IMR-90 (cell line): ENCODE data around the gene ATG5. TPM values are rescaled to one million over a fixed set of nuclear protein-coding genes. Genes with fewer than 3 reads are reported as not detected.

Experiments
- ATAC-seq: fragments of 200-7000 bp; cut with Tn5 transposase; 2 replicates; pipeline ENCODE4 v1.9.1; 2020; ENCODE audit warnings: low read depth, mild to moderate bottlenecking, moderate library complexity
- BruUV-seq: library from RNA; stranded (reverse); fragments of 400-500 nt; replicated peaks from 2 replicates; lab custom pipeline; 2021; lab: Mats Ljungman, UMichigan
- CTCF ChIA-PET: fragments of 300-600 bp; formaldehyde crosslinking; extraction: SDS; loops from one replicate; lab custom pipeline; 2021; ENCODE audit warnings: antibody characterized with exemption; lab: Yijun Ruan, JAX
- POLR2A ChIA-PET: fragments of 300-600 bp; sonication (Branson Sonifier 250); formaldehyde crosslinking; loops from one replicate; lab custom pipeline; 2022; ENCODE audit warnings: antibody characterized with exemption; ENCODE audit not compliant: unreplicated experiment; lab: Charles Lee
- DNase-seq: peaks from one replicate; pipeline ENCODE4 v3.0.0; 2013
- H2AFZ ChIP-seq: replicated peaks from 2 replicates; pipeline ENCODE3; 2013; ENCODE audit warnings: low read length, mild to moderate bottlenecking; ENCODE audit not compliant: poor library complexity
- H2AK5ac ChIP-seq: 2 replicates; pipeline ENCODE4 v1.6.1; 2013; ENCODE audit warnings: low read depth, low read length, inconsistent platforms
- H2AK9ac ChIP-seq: replicated peaks from 2 replicates; pipeline ENCODE3; 2013; ENCODE audit warnings: mild to moderate bottlenecking, low read depth, low read length, moderate library complexity; ENCODE audit not compliant: poor library complexity
- H2BK120ac ChIP-seq: 2 replicates; pipeline ENCODE4 v1.6.1; 2013; ENCODE audit warnings: low read depth, low read length, inconsistent platforms
- H2BK15ac ChIP-seq: 3 replicates; pipeline ENCODE4 v1.6.1; 2013; ENCODE audit warnings: low read depth, low read length, inconsistent platforms
- H2BK20ac ChIP-seq: 2 replicates; pipeline ENCODE4 v1.6.1; 2013; ENCODE audit warnings: low read depth, mild to moderate bottlenecking, inconsistent platforms, low read length, moderate library complexity
- H2BK5ac ChIP-seq: 2 replicates; pipeline ENCODE4 v1.6.1; 2013; ENCODE audit warnings: mild to moderate bottlenecking, low read depth, low read length, inconsistent platforms; ENCODE audit not compliant: poor library complexity, severe bottlenecking
- H3K14ac ChIP-seq: replicated peaks from 2 replicates; pipeline ENCODE4 v1.6.1; 2013; ENCODE audit warnings: low read depth, low read length, inconsistent platforms
- H3K18ac ChIP-seq: 2 replicates; pipeline ENCODE4 v1.6.1; 2013; ENCODE audit warnings: low read depth, low read length, control low read depth
- H3K23ac ChIP-seq: 2 replicates; pipeline ENCODE4 v1.6.1; 2013; ENCODE audit warnings: low read depth, low read length, inconsistent platforms
- H3K27ac ChIP-seq: 2 replicates; pipeline ENCODE4 v1.5.1; 2013; ENCODE audit warnings: mild to moderate bottlenecking, control low read depth, low read length; ENCODE audit not compliant: insufficient read depth
- H3K27me3 ChIP-seq: 2 replicates; pipeline ENCODE4 v1.6.1; 2013; ENCODE audit warnings: low read length; ENCODE audit not compliant: control insufficient read depth, insufficient read depth
- H3K36me3 ChIP-seq: 2 replicates; pipeline ENCODE4 v1.6.1; 2013; ENCODE audit warnings: low read length, mixed read lengths; ENCODE audit not compliant: control insufficient read depth, insufficient read depth
- H3K4ac ChIP-seq: 2 replicates; pipeline ENCODE4 v1.6.1; 2013; ENCODE audit warnings: low read depth, low read length, inconsistent platforms
- H3K4me1 ChIP-seq: 2 replicates; pipeline ENCODE4 v1.6.1; 2013; ENCODE audit warnings: low read length, mixed read lengths; ENCODE audit not compliant: control insufficient read depth, insufficient read depth
- H3K4me2 ChIP-seq: 2 replicates; pipeline ENCODE4 v1.6.1; 2013; ENCODE audit warnings: low read depth, mild to moderate bottlenecking, control low read depth, low read length, moderate library complexity
- H3K4me3 ChIP-seq: 2 replicates; pipeline ENCODE4 v1.5.1; 2013; ENCODE audit warnings: low read depth, mild to moderate bottlenecking, control low read depth, low read length, moderate library complexity; ENCODE audit not compliant: insufficient read depth
- H3K56ac ChIP-seq: 2 replicates; pipeline ENCODE4 v1.6.1; 2013; ENCODE audit warnings: low read length, inconsistent platforms; ENCODE audit not compliant: insufficient read depth; ENCODE audit errors: extremely low read depth
- H3K79me1 ChIP-seq, 2 experiments: 2 replicates each; pipeline ENCODE4 v1.6.1; 2013; ENCODE audit warnings: low read length in 2 of 2, inconsistent platforms in 1 of 2, low read depth in 1 of 2
- H3K9ac ChIP-seq: 2 replicates; pipeline ENCODE4 v1.6.1; 2013; ENCODE audit warnings: low read depth, low read length, control low read depth
- H3K9me1 ChIP-seq: 2 replicates; pipeline ENCODE4 v1.6.1; 2013; ENCODE audit warnings: low read length, inconsistent platforms; ENCODE audit not compliant: insufficient read depth
- H3K9me3 ChIP-seq: 2 replicates; pipeline ENCODE4 v1.6.1; 2013; ENCODE audit warnings: low read length; ENCODE audit not compliant: control insufficient read depth, insufficient read depth
- H4K20me1 ChIP-seq: 2 replicates; pipeline ENCODE4 v1.6.1; 2013; ENCODE audit warnings: low read length, inconsistent platforms; ENCODE audit not compliant: insufficient read depth
- H4K5ac ChIP-seq: 2 replicates; pipeline ENCODE4 v1.6.1; 2013; ENCODE audit warnings: mild to moderate bottlenecking, low read depth, low read length, control low read depth
- H4K8ac ChIP-seq, 2 experiments: 2 replicates each; pipeline ENCODE4 v1.6.1; 2013; ENCODE audit warnings: low read depth in 2 of 2, low read length in 2 of 2, control low read depth in 1 of 2, inconsistent platforms in 1 of 2
- H4K91ac ChIP-seq: 2 replicates; pipeline ENCODE4 v1.6.1; 2013; ENCODE audit warnings: low read depth, low read length, inconsistent platforms; ENCODE audit not compliant: insufficient read depth
- BHLHE40 ChIP-seq: fragments of 150-350 bp; IDR thresholded peaks from 2 replicates; pipeline ENCODE4 v1.6.1; 2016; ENCODE audit warnings: mild to moderate bottlenecking, low read depth, low read length
- CEBPB ChIP-seq: IDR thresholded peaks from 2 replicates; pipeline ENCODE4 v1.6.1; 2012; ENCODE audit warnings: low read depth, low read length, improper control_type of control experiment
- FOS ChIP-seq: fragments of 150-350 bp; IDR thresholded peaks from 2 replicates; pipeline ENCODE4 v1.6.1; 2016; ENCODE audit warnings: low read depth, low read length
- MAZ ChIP-seq: IDR thresholded peaks from 2 replicates; pipeline ENCODE4 v1.6.1; 2012; ENCODE audit warnings: low read depth, mild to moderate bottlenecking, low read length, improper control_type of control experiment, moderate library complexity, borderline replicate concordance
- MXI1 ChIP-seq: IDR thresholded peaks from 2 replicates; pipeline ENCODE4 v1.6.1; 2012; ENCODE audit warnings: low read depth, mild to moderate bottlenecking, low read length, moderate library complexity, borderline replicate concordance
- POLR2A ChIP-seq: IDR thresholded peaks from 2 replicates; pipeline ENCODE4 v1.6.1; 2012; ENCODE audit warnings: mild to moderate bottlenecking, low read depth, low read length
- RAD21 ChIP-seq: IDR thresholded peaks from 2 replicates; pipeline ENCODE4 v1.6.1; 2012; ENCODE audit warnings: low read length, improper control_type of control experiment
- RFX5 ChIP-seq: IDR thresholded peaks from 2 replicates; pipeline ENCODE4 v1.8.0; 2012; ENCODE audit warnings: low read depth, mild to moderate bottlenecking, low read length, moderate library complexity
- SMC3 ChIP-seq: fragments of 150-350 bp; IDR thresholded peaks from 2 replicates; pipeline ENCODE4 v1.6.1; 2016; ENCODE audit warnings: low read depth, mild to moderate bottlenecking, antibody characterized with exemption, low read length, moderate library complexity
- USF2 ChIP-seq: fragments of 150-350 bp; IDR thresholded peaks from 2 replicates; pipeline ENCODE4 v1.6.1; 2017; ENCODE audit warnings: mild to moderate bottlenecking, antibody characterized with exemption, low read length, low read depth
- dilution Hi-C: fragments of 300-500 bp; cut with HindIII; formaldehyde crosslinking; loops from one replicate; pipeline ENCODE4 v1.14.3; 2018; ENCODE audit warnings: low sequenced_read_pairs; ENCODE audit not compliant: unreplicated experiment
- in situ Hi-C: fragments of 300-500 bp; cut with MboI; formaldehyde crosslinking; loops from 3 replicates; pipeline ENCODE4 v1.14.3; 2019; ENCODE audit warnings: low sequenced_read_pairs, inconsistent platforms, mixed read lengths
- intact Hi-C: fragments of 100-400 bp; cut with micrococcal nuclease; formaldehyde crosslinking; loops from 2 replicates; pipeline ENCODE4 v1.10.0; 2022
- polyA plus RNA-seq, 3 experiments: library from polyadenylated mRNA; depleted of rRNA; stranded (reverse); fragments of >200 nt; gene quantifications; 2 replicates each; pipeline ENCODE4 v1.2.3, GENCODE V29; 2012; ENCODE audit warnings: low replicate concordance in 1 of 3
- total RNA-seq: library from RNA; depleted of rRNA; stranded (reverse); fragments of >200 nt; gene quantifications from 2 replicates; pipeline ENCODE4 v1.2.3, GENCODE V29; 2012
- TF ChIP-seq, protein P1 (sequence below): fragments of 150-350 bp; IDR thresholded peaks from 2 replicates; pipeline ENCODE4 v1.6.1; 2016; ENCODE audit warnings: low read depth, mild to moderate bottlenecking, low read length, moderate library complexity, borderline replicate concordance

ATG5 gene
- total and polyA plus RNA-seq, 2 of the 4 experiments (the other 2 are of a cell fraction): 13.5 to 28.0 TPM

- H3K4ac ChIP-seq: no peak overlapping the region
- CTCF ChIA-PET: interaction anchor here (2.4 kb wide), 1 partner anchor 35 kb away, joined by 8 read pairs; no protein-coding TSS in a partner anchor
- peaks cover 14% of the 10 kb centered on the region; the same call in 1 of the 2 replicates for H4K20me1 ChIP-seq
- dilution Hi-C loops: no loop called here
- H3K27me3 ChIP-seq: no peaks in the 10 kb centered on the region
- no peak overlapping the region for H4K8ac ChIP-seq
- H3K36me3 ChIP-seq: no peaks in the 10 kb centered on the region
- H3K9me3 ChIP-seq: no peaks in the 10 kb centered on the region
- H4K5ac ChIP-seq: no peak overlapping the region
- H3K4me1 ChIP-seq: peaks cover 8% of the 10 kb centered on the region
- H2BK15ac ChIP-seq: no peak overlapping the region
- H2BK20ac ChIP-seq: no peak overlapping the region
- no peak overlapping the region for H2AFZ ChIP-seq
- H3K79me1 ChIP-seq: peaks cover 10 to 51% of the 10 kb centered on the region in 2 experiments; a peak in 3 of 4 replicates
- no peak overlapping the region for H4K91ac ChIP-seq
- no TSS peak for BruUV-seq
- no peak overlapping the region for H2AK5ac ChIP-seq
- H3K4me2 ChIP-seq: no peak overlapping the region
- no peak overlapping the region for H3K14ac ChIP-seq
- H3K27ac ChIP-seq: no peak overlapping the region
- no peak overlapping the region for H3K56ac ChIP-seq
- ATAC-seq (no peak), DNase-seq (no peak)
- H2AK9ac ChIP-seq: no peak overlapping the region
- in situ Hi-C loops: no loop called here
- H3K18ac ChIP-seq: no peak overlapping the region
- no peak for TF ChIP-seq SMC3
- TF ChIP-seq, protein P1, sequence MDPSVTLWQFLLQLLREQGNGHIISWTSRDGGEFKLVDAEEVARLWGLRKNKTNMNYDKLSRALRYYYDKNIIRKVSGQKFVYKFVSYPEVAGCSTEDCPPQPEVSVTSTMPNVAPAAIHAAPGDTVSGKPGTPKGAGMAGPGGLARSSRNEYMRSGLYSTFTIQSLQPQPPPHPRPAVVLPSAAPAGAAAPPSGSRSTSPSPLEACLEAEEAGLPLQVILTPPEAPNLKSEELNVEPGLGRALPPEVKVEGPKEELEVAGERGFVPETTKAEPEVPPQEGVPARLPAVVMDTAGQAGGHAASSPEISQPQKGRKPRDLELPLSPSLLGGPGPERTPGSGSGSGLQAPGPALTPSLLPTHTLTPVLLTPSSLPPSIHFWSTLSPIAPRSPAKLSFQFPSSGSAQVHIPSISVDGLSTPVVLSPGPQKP: no peak
- TF ChIP-seq FOS: no peak
- TF ChIP-seq MAZ: no peak
- no peak for TF ChIP-seq RFX5
- no peak for TF ChIP-seq CEBPB
- TF ChIP-seq BHLHE40: no peak
- TF ChIP-seq MXI1: no peak
- no peak for TF ChIP-seq POLR2A
- no peak for TF ChIP-seq USF2
- TF ChIP-seq RAD21: no peak
- H2BK5ac ChIP-seq: no peak overlapping the region
- peaks cover 6% of the 10 kb centered on the region for H3K9me1 ChIP-seq
- no peak overlapping the region for H3K9ac ChIP-seq
- POLR2A ChIA-PET: no interaction called here
- H3K4me3 ChIP-seq: no peak overlapping the region
- H3K23ac ChIP-seq: no peak overlapping the region
- H2BK120ac ChIP-seq: no peak overlapping the region
- intact Hi-C loops: no loop called here
These were observed 66.8 kb downstream of the ATG5 start for GRCh38 chr6:106258726-106259125.
